Suppressor macrophage treated with lipopolysaccharide for 1 hour (primary cell): Measurements from ENCODE around the gene SLC39A11.

Source experiments
- DNase-seq, 3 donors: peaks; one replicate each; pipeline ENCODE4 v3.0.0-alpha.2; 2020 to 2022

The SLC39A11 gene

GRCh38 chr17:72606656-72607055 is 485.8 kb downstream of the SLC39A11 start:
- no peak for DNase-seq

DNA sequence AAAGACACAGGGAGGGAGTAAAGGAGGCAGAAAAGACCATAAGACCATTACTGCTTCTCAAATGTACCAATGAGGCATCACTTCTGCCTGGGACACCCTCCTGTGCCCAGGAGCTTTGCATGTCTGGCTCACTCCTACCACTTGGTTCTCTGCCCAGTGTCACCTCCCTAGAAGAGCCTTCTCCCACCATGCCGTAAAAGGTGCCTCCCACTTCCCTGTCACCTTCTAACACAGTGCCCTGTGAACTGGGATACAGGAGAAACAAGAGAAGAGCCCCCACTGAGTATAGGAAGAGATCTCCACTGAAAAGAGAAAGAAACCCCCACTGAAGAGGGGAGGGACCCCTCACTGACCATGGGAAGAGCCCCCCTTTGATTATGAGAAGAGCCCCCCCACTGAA is 486.9 kb downstream of the SLC39A11 start:
- DNase-seq = no peak

GRCh38 chr17:72604518-72604917 is 488.0 kb downstream of the SLC39A11 start:
- no peak for DNase-seq

DNA sequence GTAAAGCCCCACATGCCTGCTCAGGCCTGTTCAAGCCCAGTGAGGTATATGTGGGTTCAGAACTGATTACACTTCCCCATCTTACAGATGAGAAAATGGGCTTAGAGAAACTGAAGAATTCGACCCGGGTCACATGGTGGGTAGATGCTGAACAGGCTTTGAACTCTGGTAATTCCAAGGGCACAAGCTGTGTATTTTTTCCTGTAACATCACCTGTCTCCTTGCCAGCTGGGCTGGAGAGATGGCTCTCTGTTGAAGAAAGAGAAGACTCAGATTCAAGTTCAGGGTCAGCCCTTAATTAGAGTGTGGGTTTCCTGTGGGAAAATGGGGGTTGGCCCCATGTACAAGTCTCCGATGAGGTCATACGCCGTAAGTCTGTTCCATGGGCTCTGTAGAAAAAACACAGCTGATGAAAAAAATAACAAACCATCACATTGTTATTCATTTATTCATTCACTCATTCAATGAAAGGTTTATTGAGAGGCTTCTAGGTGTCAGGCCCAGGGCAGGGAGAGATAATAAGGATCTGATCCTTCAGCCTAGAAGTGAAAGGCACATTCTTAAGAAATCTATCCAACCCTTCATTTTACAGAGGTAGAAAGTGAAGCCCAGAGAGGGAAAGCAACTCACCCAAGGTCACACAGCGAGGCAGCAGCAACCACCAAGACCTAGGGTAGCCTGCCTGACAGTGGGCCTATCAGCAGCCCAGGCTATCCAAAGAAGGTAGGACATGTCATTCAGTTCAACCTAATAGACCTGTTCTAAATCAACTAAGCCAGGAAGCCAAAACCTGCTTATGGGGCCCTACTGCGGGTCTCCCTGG is 488.9 kb downstream of the SLC39A11 start:
- DNase-seq = peak; percentile 32 to 48 (median 46)

- DNase-seq = peak; percentile 73 to 83 (median 79)
Observed at GRCh38 chr17:72602517-72603419, 489.7 kb downstream of the SLC39A11 start.

DNA sequence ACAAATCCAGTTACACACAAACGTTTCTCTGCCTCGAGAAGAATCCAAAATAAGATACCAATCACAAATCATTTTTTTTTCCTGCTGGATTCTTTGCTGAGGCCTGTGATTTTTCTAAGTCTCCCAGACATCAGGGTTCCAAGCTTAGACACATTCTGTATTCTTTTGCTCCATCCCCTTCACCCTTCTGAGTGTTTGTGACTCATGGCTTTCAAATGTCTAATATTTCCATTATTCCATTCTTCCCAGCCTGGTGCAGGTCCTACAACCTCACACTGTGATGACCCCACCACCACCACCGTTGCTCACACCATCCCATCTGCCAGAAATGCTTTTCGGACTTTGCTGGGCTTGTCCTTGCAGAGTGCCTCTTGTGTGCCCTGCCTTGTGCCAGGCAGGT is 491.6 kb downstream of the SLC39A11 start:
- DNase-seq = no peak

DNA sequence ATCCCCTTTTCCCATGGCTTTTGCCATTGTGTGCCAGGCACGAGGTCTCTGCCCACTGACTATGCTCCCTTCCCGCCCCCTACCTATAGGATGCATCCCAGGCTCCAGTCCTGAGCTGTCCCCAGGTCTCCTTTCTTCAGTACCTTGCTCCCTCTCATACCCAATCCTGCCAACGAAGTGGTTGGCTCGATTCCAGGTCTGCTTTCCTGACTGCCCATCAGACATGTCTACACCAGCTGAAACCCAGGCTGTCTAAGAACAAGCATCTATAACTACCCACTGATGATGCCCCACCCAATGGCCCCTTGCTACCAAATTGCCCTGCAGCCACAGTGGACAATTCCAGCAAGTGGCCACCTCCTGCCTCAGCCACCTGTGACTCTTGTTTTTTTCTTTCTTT is 492.6 kb downstream of the SLC39A11 start:
- no peak for DNase-seq

DNA sequence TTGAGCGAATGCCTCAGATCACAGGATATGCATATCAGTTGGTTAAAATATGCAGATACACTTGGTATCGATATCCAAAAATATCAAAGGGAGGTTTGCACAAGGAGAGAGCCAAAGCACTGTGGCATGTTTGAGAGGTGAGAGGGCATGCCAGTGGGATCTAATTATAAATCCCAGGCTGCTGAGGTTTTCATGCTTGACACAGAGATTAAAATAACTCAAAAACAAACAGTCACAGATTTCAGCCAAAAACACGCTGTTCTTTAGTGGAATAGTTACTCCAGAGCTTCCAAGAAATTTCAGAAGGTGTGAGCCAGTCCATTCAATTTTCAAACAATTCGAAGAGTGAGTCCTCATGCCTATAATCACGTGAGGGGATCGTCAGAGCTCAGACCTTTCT is 493.8 kb downstream of the SLC39A11 start:
- DNase-seq = no peak

GRCh38 chr17:72597354-72598087 is 495.0 kb downstream of the SLC39A11 start:
- no peak for DNase-seq
